Measurements from ENCODE around the gene TEX55.
"Not testable (repeated sequence)": the region's sequence is repeated elsewhere in the genome, so short reads cannot be mapped to it uniquely, and the experiment has no call there.

Gene TEX55

GRCh38 chr3:119145500-119146167 is at the start of gene TEX55:
TSS of gene TEX55 (plus strand) at chr3:119146165. CDS start at chr3:119146190, 25 bp downstream.
- DNase-seq (ENCODE audit: low spot score), result peak; percentile 87

GRCh38 chr3:119098003-119098402 is 48.0 kb upstream of the TEX55 start:
- no peak for DNase-seq (ENCODE audit: low spot score)

GRCh38 chr3:119098619-119099222 is 47.2 kb upstream of the TEX55 start:
- DNase-seq (ENCODE audit: low spot score), result peak; percentile 63

- no peak for DNase-seq (ENCODE audit: low spot score)
These were observed 46.2 kb upstream of the TEX55 start for GRCh38 chr3:119099785-119100184.

GRCh38 chr3:119104031-119104430 is 41.9 kb upstream of the TEX55 start:
- DNase-seq (ENCODE audit: low spot score), result no peak

- not testable (repeated sequence) for DNase-seq (ENCODE audit: low spot score)
These were observed 27.6 kb upstream of the TEX55 start for GRCh38 chr3:119118330-119118729.

- DNase-seq (ENCODE audit: low spot score), result no peak
These were observed 25.5 kb upstream of the TEX55 start for GRCh38 chr3:119120480-119120879.

- no peak for DNase-seq (ENCODE audit: low spot score)
These were observed 23.6 kb upstream of the TEX55 start for GRCh38 chr3:119122350-119122749.

- DNase-seq (ENCODE audit: low spot score), result no peak
These were observed 20.6 kb upstream of the TEX55 start for GRCh38 chr3:119125342-119125741.

- no peak for DNase-seq (ENCODE audit: low spot score)
These were observed 20.0 kb upstream of the TEX55 start for GRCh38 chr3:119125742-119126504.

- not testable (repeated sequence) for DNase-seq (ENCODE audit: low spot score)
These were observed 15.7 kb upstream of the TEX55 start for GRCh38 chr3:119130291-119130690.

- DNase-seq (ENCODE audit: low spot score), result not testable (repeated sequence)
These were observed 13.7 kb upstream of the TEX55 start for GRCh38 chr3:119132291-119132690.

GRCh38 chr3:119139360-119139759 is 6.6 kb upstream of the TEX55 start:
- DNase-seq (ENCODE audit: low spot score), result not testable (repeated sequence)

GRCh38 chr3:119140466-119140865 is 5.5 kb upstream of the TEX55 start:
- DNase-seq (ENCODE audit: low spot score), result no peak

- no peak for DNase-seq (ENCODE audit: low spot score)
These were observed 851 bp upstream of the TEX55 start for GRCh38 chr3:119145128-119145499.

GRCh38 chr3:119146578-119147375 is 812 bp downstream of the TEX55 start:
- DNase-seq (ENCODE audit: low spot score), result no peak

GRCh38 chr3:119147494-119147893 is 1.5 kb downstream of the TEX55 start:
- DNase-seq (ENCODE audit: low spot score), result no peak

GRCh38 chr3:119148493-119149180 is 2.7 kb downstream of the TEX55 start:
- peak; percentile 16 for DNase-seq (ENCODE audit: low spot score)

GRCh38 chr3:119149484-119149883 is 3.5 kb downstream of the TEX55 start:
- DNase-seq (ENCODE audit: low spot score), result no peak

- no peak for DNase-seq (ENCODE audit: low spot score)
These were observed 10.9 kb downstream of the TEX55 start for GRCh38 chr3:119156868-119157267.

GRCh38 chr3:119157971-119158370 is 12.0 kb downstream of the TEX55 start:
- no peak for DNase-seq (ENCODE audit: low spot score)

GRCh38 chr3:119160361-119160760 is 14.4 kb downstream of the TEX55 start:
- DNase-seq (ENCODE audit: low spot score), result no peak

Measured in GM03348 (cell line).